GM12892 (cell line): ENCODE data around the gene DUXA.

ENCODE experiments used
- POLR2A ChIP-seq: IDR thresholded peaks from 2 replicates; pipeline ENCODE4 v1.6.1; 2011; ENCODE audit warnings: low read depth, low read length, control low read depth
- POLR2AphosphoS5 ChIP-seq: IDR thresholded peaks from 2 replicates; pipeline ENCODE4 v1.6.1; 2011; ENCODE audit warnings: low read depth, low read length, control low read depth
- TAF1 ChIP-seq: IDR thresholded peaks from 2 replicates; pipeline ENCODE4 v1.6.1; 2011; ENCODE audit warnings: low read depth, mild to moderate bottlenecking, control low read depth, low read length, borderline replicate concordance

GRCh38 chr19:57167385-57167784 lies at the start of gene DUXA:
- no peak for TF ChIP-seq POLR2AphosphoS5
- no peak for TF ChIP-seq POLR2A
- TF ChIP-seq TAF1: no peak
